ENCODE data around the gene DENND4C.

The DENND4C gene

DNA sequence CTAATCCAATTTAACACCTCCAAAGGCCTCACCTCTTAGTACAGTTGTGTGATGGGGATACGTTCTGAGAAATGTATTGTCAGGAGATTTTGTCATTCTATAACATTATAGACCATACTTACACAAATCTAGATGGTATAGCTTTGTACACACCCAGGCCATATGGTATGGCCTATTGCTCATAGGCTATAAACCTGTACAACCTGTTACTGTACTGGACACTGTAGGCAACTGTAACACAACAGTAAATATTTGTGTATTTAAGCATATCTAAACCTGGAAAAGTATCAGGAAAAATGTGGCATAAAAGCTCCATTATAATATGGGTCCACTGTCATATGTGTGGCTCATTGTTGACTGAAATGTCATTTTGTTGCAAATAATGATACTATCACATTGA lies 190.4 kb downstream of the DENND4C start:
- DNase-seq = no peak

Measured in NCI-H1092 (cell line).